ENCODE data around the gene B3GNT8. TPM values are rescaled to one million over a fixed set of nuclear protein-coding genes. Genes with fewer than 3 reads are reported as not detected.

B3GNT8 gene, protein sequence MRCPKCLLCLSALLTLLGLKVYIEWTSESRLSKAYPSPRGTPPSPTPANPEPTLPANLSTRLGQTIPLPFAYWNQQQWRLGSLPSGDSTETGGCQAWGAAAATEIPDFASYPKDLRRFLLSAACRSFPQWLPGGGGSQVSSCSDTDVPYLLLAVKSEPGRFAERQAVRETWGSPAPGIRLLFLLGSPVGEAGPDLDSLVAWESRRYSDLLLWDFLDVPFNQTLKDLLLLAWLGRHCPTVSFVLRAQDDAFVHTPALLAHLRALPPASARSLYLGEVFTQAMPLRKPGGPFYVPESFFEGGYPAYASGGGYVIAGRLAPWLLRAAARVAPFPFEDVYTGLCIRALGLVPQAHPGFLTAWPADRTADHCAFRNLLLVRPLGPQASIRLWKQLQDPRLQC
- 5.8 TPM in 2 replicates for total RNA-seq

DNA sequence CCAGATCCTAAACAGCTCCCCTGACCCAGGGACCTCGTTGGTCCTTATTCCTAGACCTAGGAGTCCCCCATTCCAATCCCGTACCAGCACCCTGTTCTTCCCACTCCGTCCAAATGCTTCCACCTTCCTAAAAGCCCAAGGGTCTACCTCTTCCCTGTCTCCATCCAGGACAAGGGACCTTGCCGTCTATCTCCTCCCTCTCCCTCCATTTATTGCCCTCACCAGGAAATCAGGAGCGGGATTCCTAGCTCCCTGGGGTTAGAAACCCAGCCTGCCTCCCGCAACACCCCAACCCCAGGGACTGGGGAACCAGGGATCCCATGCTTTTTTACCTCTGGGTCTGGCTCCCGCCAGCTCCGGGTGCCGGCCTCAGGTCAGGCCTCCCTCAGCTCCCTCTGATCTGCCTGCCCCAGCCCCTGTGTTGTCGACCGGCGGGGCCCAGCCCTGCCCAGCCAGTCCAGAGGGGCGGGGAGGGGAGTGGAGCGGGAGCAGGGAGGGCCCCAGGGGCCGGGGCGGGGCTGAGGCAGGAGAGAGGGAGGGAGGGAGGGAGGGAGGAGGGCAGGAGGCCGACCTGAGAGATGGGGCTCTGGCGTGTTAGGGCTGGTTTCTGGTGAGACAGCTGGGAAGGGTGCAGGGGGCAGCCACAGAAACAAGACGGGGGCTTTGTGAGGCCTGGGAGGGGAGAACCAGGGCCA lies at the start of gene B3GNT8:
Gene B3GNT8, minus strand, starts transcription at position 423 of the 695 bp plus-strand sequence. CDS start 596 bp downstream, outside the sequence.

DNA sequence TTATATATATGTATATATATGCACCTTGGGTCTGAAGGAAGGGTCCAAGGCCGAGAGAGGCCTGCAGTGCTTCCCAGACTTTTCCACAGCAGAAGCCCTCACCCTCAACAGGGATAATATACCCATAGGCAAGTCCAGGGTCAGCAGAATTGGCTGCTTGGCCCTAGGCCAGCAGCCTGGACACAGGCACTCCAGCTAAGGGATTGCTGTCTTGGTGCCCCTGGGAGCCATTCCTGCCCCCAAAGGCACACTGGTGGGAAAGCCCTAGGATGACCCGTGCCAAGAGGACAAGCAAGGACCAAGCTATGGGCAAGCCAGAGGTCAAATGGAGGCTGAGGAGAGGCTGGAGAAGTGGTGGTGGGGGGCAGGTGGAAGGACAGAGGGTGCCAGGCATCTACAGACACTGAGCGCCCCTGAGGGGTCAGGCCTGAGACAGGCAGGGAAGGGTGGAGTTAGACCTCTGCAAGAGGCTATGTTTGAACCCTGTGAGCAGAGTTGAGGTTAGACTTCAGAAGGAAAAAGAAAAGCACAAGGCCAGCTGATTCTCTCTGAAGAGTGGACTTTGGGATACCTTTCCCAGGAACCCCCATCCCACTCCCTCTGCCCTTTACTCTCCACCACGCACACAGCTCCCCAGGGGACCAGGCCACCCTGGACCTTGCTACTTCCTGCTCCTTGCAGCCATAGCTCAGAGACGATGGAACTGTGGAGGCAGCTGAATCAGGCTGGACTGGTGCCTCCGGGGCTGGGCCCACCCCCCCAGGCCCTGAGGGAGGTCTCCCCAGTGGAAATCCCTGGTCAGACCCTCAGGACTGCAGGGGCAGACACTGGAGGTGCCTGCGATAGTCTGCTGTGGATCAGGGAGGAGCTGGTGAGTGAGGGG lies 15.5 kb upstream of the B3GNT8 start, which contains the start of gene ERICH4:
Gene ERICH4, plus strand, starts transcription at position 684 of the 883 bp plus-strand sequence. Its CDS starts 14 bp downstream, at position 698.

DNA sequence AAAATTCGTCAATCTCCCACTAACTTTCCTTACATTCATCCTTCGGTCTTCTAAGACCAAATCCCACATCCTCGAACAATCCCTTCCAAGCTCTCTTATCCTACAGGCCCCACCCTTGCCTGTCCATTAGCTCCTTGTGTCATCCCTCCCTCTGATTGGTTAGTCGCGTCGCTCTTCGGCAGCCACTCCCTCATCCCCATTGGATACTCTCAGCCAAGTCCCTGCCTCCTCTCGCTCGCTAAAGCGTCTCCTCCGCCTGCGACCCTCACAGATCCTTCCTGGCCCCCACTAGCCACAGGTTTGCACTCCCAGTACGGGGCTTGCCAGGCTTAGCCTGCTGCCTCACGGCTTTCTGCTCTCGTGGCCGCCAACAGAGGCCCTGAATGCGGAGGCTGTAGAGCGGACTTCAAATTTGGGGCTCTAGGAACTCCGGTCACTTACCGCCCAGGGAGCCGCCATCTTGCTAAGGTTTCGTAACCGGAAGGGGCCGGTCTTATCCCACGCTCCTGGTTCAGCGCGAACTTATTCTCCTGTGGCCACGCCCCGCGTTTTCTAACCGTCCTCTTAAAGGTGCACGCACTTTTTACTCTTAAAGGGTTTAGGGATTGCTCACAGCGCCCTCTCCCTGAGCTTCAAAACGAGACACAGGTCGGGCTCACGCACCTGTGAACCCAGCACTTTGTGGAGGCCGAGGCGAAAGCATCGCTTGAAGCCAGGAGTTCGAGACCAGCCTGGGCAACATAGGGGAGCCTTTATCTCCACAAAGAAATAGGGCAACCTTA lies 12.5 kb upstream of the B3GNT8 start, which contains the start of gene DMAC2:
Gene DMAC2, minus strand, starts transcription at position 472 of the 782 bp plus-strand sequence. Its CDS starts 13 bp downstream, at position 459.

DNA sequence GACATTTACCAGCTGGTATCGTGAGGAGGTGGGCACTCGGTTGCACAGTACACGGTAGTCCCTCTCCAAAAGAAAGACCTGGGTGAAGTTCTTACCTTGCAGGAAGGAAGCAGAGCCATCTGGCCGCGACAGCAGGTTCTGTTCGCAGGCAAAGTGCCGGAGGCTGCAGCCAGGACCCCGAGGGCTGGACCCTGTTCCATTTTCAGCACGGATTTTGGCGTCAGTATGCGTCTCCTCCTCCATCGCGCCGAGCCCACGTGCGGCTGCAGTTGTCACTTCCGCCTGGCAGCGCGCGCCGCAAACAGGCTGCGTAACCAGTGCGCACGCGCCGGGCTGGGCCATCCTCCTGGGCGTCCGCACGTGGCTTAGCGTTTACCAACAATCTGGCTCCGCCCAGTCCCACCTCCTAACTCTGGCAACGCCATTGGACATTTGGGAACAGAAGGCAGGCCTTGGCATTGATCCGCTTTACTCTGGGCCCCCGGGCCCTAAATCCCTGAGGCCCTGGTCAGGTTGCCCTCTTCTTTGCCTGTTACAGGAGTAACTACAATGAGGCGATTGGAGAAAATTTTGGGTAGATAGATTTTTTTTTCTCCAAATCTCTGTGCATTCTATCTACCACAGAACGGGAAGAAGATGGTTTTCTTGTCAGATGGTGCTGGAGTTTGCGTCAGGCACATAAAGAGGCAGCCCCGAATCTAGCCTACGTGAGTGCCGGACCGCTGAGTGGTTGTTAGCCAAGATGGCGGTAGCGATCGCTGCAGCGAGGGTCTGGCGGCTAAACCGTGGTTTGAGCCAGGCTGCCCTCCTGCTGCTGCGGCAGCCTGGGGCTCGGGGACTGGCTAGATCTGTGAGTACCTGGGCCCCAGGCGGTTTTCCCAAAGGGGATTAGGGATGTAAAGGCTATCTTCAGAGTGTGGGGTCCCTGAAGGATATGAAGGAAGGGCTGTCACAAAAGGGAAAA lies 29.8 kb downstream of the B3GNT8 start, which contains the start of the genes BCKDHA and EXOSC5:
Gene BCKDHA, plus strand, starts transcription at position 733 of the 964 bp plus-strand sequence. Its CDS starts 10 bp downstream, at position 743.
Gene EXOSC5, minus strand, starts transcription at position 274 of the 964 bp plus-strand sequence. Its CDS starts 31 bp downstream, at position 243.

DNA sequence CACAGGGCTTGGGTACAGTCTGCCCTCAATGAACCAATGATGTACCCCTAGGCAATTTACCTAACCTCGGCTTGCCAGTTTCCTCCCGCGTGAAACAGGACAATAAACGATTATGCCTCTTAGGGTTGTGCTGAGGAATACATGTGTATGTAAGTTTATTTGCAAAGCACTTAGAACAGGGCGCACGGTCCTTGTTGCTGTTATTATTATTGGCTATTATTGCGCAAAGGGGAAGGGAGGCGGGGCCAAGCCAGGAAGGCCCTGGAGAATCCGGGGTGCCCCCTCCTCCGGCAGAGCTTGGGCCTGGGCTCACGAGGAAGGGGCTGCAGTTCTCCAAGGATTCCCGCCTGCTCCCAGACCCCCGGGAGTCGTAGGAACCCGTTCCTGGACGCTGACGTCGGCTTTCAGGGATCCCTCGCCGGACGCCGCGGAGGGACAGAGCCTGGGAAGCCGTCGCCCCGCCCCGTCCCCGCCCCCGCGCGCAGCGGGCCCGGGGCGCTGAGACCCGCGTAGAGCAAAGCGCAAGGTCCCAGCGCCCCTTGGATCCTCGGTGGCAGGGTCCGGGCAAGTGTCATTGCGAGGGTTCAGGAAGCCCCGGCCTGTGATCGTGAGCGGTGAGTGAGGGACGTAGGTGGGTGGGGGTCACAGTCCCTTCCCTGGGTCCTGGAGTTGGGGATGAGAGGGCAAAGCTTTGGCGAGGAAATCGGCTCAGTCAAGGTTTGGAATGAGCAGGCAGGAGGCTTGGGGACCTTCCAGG lies 50.8 kb downstream of the B3GNT8 start, which contains the start of gene TMEM91:
Gene TMEM91, plus strand, starts transcription at position 293 of the 757 bp plus-strand sequence. CDS start 1,777 bp downstream, outside the sequence.

Small RNAs within 50 kb of the gene (small RNA-seq; reads per million reads assigned to genes)
- not detected for gene RF00017

Other genes starting within 250 kb of the B3GNT8 start
- gene CYP2S1, start 234.2 kb downstream of the B3GNT8 start, total RNA-seq = not detected in 2 replicates
- gene AXL, start 208.2 kb downstream of the B3GNT8 start, total RNA-seq = 361 and 371 TPM in 2 replicates
- gene HNRNPUL1, start 163.0 kb downstream of the B3GNT8 start, total RNA-seq = 117 and 128 TPM in 2 replicates
- gene CCDC97, start 117.2 kb downstream of the B3GNT8 start, total RNA-seq = 15.8 and 20.3 TPM in 2 replicates
- gene TGFB1, start 73.5 kb downstream of the B3GNT8 start, total RNA-seq = 16.2 and 17.5 TPM in 2 replicates
- gene B9D2, start 63.2 kb downstream of the B3GNT8 start, total RNA-seq = 2.9 and 4.9 TPM in 2 replicates
- 3.7 and 5.1 TPM in 2 replicates for gene TMEM91, start 50.8 kb downstream of the B3GNT8 start, total RNA-seq
- 6.8 and 7.4 TPM in 2 replicates for gene EXOSC5, start 30.0 kb downstream of the B3GNT8 start, total RNA-seq
- gene BCKDHA, start 29.6 kb downstream of the B3GNT8 start, total RNA-seq = 24.5 and 26.4 TPM in 2 replicates
- gene DMAC2, start 12.5 kb upstream of the B3GNT8 start, total RNA-seq = 35.3 and 36.3 TPM in 2 replicates
- gene ERICH4, start 15.8 kb upstream of the B3GNT8 start, total RNA-seq = not detected in 2 replicates
- not detected in 2 replicates for gene CEACAM21, start 148.8 kb upstream of the B3GNT8 start, total RNA-seq
- gene CEACAM4, start 199.7 kb upstream of the B3GNT8 start, total RNA-seq = not detected in 2 replicates

Data from hair follicle dermal papilla cell (primary cell).